Activated CD4-positive, alpha-beta T cell treated with anti-CD3 and anti-CD28 coated beads, Interleukin-2, amount 10 ng/mL, durations not matched to agents 7 days and 5 days (primary cell): ENCODE results near the gene CDC14A. TPM values are rescaled to one million over a fixed set of nuclear protein-coding genes. Genes with fewer than 3 reads are reported as not detected.

Experiments used
- CTCF ChIA-PET: fragments of 350-600 bp; sonication (Branson Sonifier 250); formaldehyde crosslinking; loops from one replicate; lab custom pipeline; 2021; ENCODE audit warnings: antibody characterized with exemption; lab: Charles Lee
- POLR2A ChIA-PET: fragments of 350-600 bp; sonication (Branson Sonifier 250); formaldehyde crosslinking; loops from one replicate; lab custom pipeline; 2021; ENCODE audit warnings: antibody characterized with exemption; lab: Charles Lee
- DNase-seq: peaks from one replicate; pipeline ENCODE4 v3.0.0-alpha.2; 2020
- H3K27ac Mint-ChIP-seq: one replicate; pipeline ENCODE4 v1.8.0; 2021; ENCODE audit warnings: mild to moderate bottlenecking, moderate library complexity, mixed read lengths
- H3K27me3 Mint-ChIP-seq: one replicate; pipeline ENCODE4 v1.8.0; 2021; ENCODE audit warnings: mixed read lengths
- H3K36me3 Mint-ChIP-seq: one replicate; pipeline ENCODE4 v1.8.0; 2021; ENCODE audit warnings: low read depth, mixed read lengths
- H3K4me1 Mint-ChIP-seq: one replicate; pipeline ENCODE4 v1.8.0; 2021; ENCODE audit warnings: mixed read lengths
- H3K4me3 Mint-ChIP-seq: one replicate; pipeline ENCODE4 v1.8.0; 2021; ENCODE audit warnings: mild to moderate bottlenecking, moderate library complexity, mixed read lengths
- H3K9me3 Mint-ChIP-seq: one replicate; pipeline ENCODE4 v1.8.0; 2021; ENCODE audit warnings: mixed read lengths
- total RNA-seq, 2 experiments: library from RNA; stranded (reverse); gene quantifications; one replicate each; pipeline ENCODE4 v1.2.3, GENCODE V29; 2021

Gene CDC14A
- total RNA-seq = 10 to 100 TPM; 39.9 to 43.3 TPM

- ChIA-PET CTCF (interaction anchor here (0.6 to 3.5 kb wide), 11 partner anchors 9 to 110 kb away, joined by 3 to 11 read pairs (median 3); partner anchors contain the start of gene RTCA), POLR2A (interaction anchor here (1.1 kb wide), 2 partner anchors 88 to 89 kb away, joined by 4 to 18 read pairs; no protein-coding TSS in a partner anchor)
- Mint-ChIP-seq H3K9me3 (no peaks in the 10 kb centered on the region), H3K27me3 (no peaks in the 10 kb centered on the region), H3K4me3 (peak within 1 kb of the TSS; percentile 91), H3K27ac (peak within 1 kb of the TSS; percentile 97), H3K36me3 (peaks cover 41% of the 10 kb centered on the region), H3K4me1 (peaks cover 42% of the 10 kb centered on the region)
- peak; percentile 91 for DNase-seq
Observed at GRCh38 chr1:100352267-100353070, at the start of gene CDC14A. Gene CDC14A, plus strand, starts transcription at chr1:100352506. Its CDS starts 449 bp downstream, at chr1:100352955.

- Mint-ChIP-seq H3K27ac (no peak overlapping the region), H3K36me3 (peaks cover 2% of the 10 kb centered on the region), H3K9me3 (peaks cover 2% of the 10 kb centered on the region), H3K27me3 (no peaks in the 10 kb centered on the region), H3K4me1 (peaks cover 18% of the 10 kb centered on the region), H3K4me3 (no peak overlapping the region)
- ChIA-PET POLR2A (no interaction called here), CTCF (no interaction called here)
- no peak for DNase-seq
Observed at GRCh38 chr1:100302739-100303138, 49.6 kb upstream of the CDC14A start.

- CTCF ChIA-PET = no interaction called here
- no peak overlapping the region for H3K4me3 Mint-ChIP-seq
- DNase-seq = no peak
- no peak overlapping the region for H3K27ac Mint-ChIP-seq
- H3K36me3 Mint-ChIP-seq = no peaks in the 10 kb centered on the region
- peaks cover 4% of the 10 kb centered on the region for H3K9me3 Mint-ChIP-seq
- peaks cover 13% of the 10 kb centered on the region for H3K4me1 Mint-ChIP-seq
- POLR2A ChIA-PET = no interaction called here
- no peaks in the 10 kb centered on the region for H3K27me3 Mint-ChIP-seq
Observed at GRCh38 chr1:100304227-100304626, 48.1 kb upstream of the CDC14A start.

GRCh38 chr1:100304921-100305320, 47.4 kb upstream of the CDC14A start:
- POLR2A ChIA-PET = no interaction called here
- Mint-ChIP-seq H3K4me3 (no peak overlapping the region), H3K36me3 (peaks cover 2% of the 10 kb centered on the region), H3K27me3 (no peaks in the 10 kb centered on the region), H3K4me1 (peaks cover 11% of the 10 kb centered on the region), H3K9me3 (peaks cover 8% of the 10 kb centered on the region), H3K27ac (no peak overlapping the region)
- CTCF ChIA-PET = no interaction called here
- no peak for DNase-seq

- peaks cover 2% of the 10 kb centered on the region for H3K36me3 Mint-ChIP-seq
- H3K4me1 Mint-ChIP-seq = peaks cover 11% of the 10 kb centered on the region
- peaks cover 14% of the 10 kb centered on the region for H3K9me3 Mint-ChIP-seq
- no peak for DNase-seq
- ChIA-PET CTCF (no interaction called here), POLR2A (no interaction called here)
- no peaks in the 10 kb centered on the region for H3K27me3 Mint-ChIP-seq
- no peak overlapping the region for H3K27ac Mint-ChIP-seq
- no peak overlapping the region for H3K4me3 Mint-ChIP-seq
Observed at GRCh38 chr1:100305954-100306353, 46.4 kb upstream of the CDC14A start.

- Mint-ChIP-seq H3K4me1 (peaks cover 11% of the 10 kb centered on the region), H3K27me3 (no peaks in the 10 kb centered on the region), H3K36me3 (peaks cover 2% of the 10 kb centered on the region), H3K4me3 (no peak overlapping the region), H3K9me3 (peaks cover 14% of the 10 kb centered on the region), H3K27ac (no peak overlapping the region)
- CTCF ChIA-PET = no interaction called here
- DNase-seq = no peak
- POLR2A ChIA-PET = no interaction called here
Observed at GRCh38 chr1:100306735-100307313, 45.5 kb upstream of the CDC14A start.

- POLR2A ChIA-PET = no interaction called here
- H3K27ac Mint-ChIP-seq = no peak overlapping the region
- no peak overlapping the region for H3K4me3 Mint-ChIP-seq
- peaks cover 11% of the 10 kb centered on the region for H3K4me1 Mint-ChIP-seq
- H3K9me3 Mint-ChIP-seq = peaks cover 14% of the 10 kb centered on the region
- H3K36me3 Mint-ChIP-seq = peaks cover 2% of the 10 kb centered on the region
- DNase-seq = no peak
- H3K27me3 Mint-ChIP-seq = peaks cover 1% of the 10 kb centered on the region
- CTCF ChIA-PET = no interaction called here
Observed at GRCh38 chr1:100308777-100309176, 43.5 kb upstream of the CDC14A start.

GRCh38 chr1:100309863-100310262, 42.4 kb upstream of the CDC14A start:
- DNase-seq = no peak
- Mint-ChIP-seq H3K27ac (no peak overlapping the region), H3K27me3 (peaks cover 1% of the 10 kb centered on the region), H3K4me3 (no peak overlapping the region), H3K4me1 (peaks cover 11% of the 10 kb centered on the region), H3K36me3 (peaks cover 2% of the 10 kb centered on the region), H3K9me3 (peaks cover 14% of the 10 kb centered on the region)
- POLR2A ChIA-PET = no interaction called here
- CTCF ChIA-PET = no interaction called here

GRCh38 chr1:100313382-100313781, 38.9 kb upstream of the CDC14A start:
- no peak for DNase-seq
- H3K36me3 Mint-ChIP-seq = peaks cover 6% of the 10 kb centered on the region
- H3K9me3 Mint-ChIP-seq = peaks cover 30% of the 10 kb centered on the region
- H3K27me3 Mint-ChIP-seq = peaks cover 1% of the 10 kb centered on the region
- no peak overlapping the region for H3K4me3 Mint-ChIP-seq
- H3K4me1 Mint-ChIP-seq = peaks cover 1% of the 10 kb centered on the region
- ChIA-PET CTCF (interaction anchor here (1.3 kb wide), 1 partner anchor 13 kb away, joined by 3 read pairs; no protein-coding TSS in a partner anchor), POLR2A (no interaction called here)
- H3K27ac Mint-ChIP-seq = no peak overlapping the region

- peaks cover 1% of the 10 kb centered on the region for H3K27me3 Mint-ChIP-seq
- CTCF ChIA-PET = no interaction called here
- no peak overlapping the region for H3K27ac Mint-ChIP-seq
- no peak for DNase-seq
- POLR2A ChIA-PET = no interaction called here
- no peak overlapping the region for H3K4me3 Mint-ChIP-seq
- peaks cover 31% of the 10 kb centered on the region for H3K9me3 Mint-ChIP-seq
- peaks cover 8% of the 10 kb centered on the region for H3K36me3 Mint-ChIP-seq
- H3K4me1 Mint-ChIP-seq = no peaks in the 10 kb centered on the region
Observed at GRCh38 chr1:100316622-100317021, 35.7 kb upstream of the CDC14A start.

GRCh38 chr1:100320311-100321099, 31.8 kb upstream of the CDC14A start:
- Mint-ChIP-seq H3K36me3 (peaks cover 8% of the 10 kb centered on the region), H3K4me3 (no peak overlapping the region)
- POLR2A ChIA-PET = no interaction called here

GRCh38 chr1:100321100-100321493, 31.2 kb upstream of the CDC14A start:
- Mint-ChIP-seq H3K27me3 (no peaks in the 10 kb centered on the region), H3K9me3 (peaks cover 23% of the 10 kb centered on the region), H3K27ac (no peak overlapping the region), H3K4me3 (no peak overlapping the region), H3K36me3 (peaks cover 8% of the 10 kb centered on the region), H3K4me1 (peaks cover 2% of the 10 kb centered on the region)
- POLR2A ChIA-PET = no interaction called here
- no peak for DNase-seq
- CTCF ChIA-PET = no interaction called here

More at GRCh38 chr1:100320311-100321099, 31.8 kb upstream of the CDC14A start:
- no peak overlapping the region for H3K27ac Mint-ChIP-seq
- H3K4me1 Mint-ChIP-seq = peaks cover 2% of the 10 kb centered on the region
- no peak for DNase-seq
- H3K9me3 Mint-ChIP-seq = peaks cover 26% of the 10 kb centered on the region
- CTCF ChIA-PET = no interaction called here
- H3K27me3 Mint-ChIP-seq = no peaks in the 10 kb centered on the region
